ENCODE measurements around the gene GUCY2F.

The GUCY2F gene

GRCh38 chrX:109481986-109482385, at the start of gene GUCY2F:
Gene GUCY2F, minus strand, starts transcription at chrX:109482086. Its CDS starts 6,150 bp downstream, at chrX:109475936.
- no peak for DNase-seq (ENCODE audit: low read depth)
- no peak for TF ChIP-seq CTCF (IDR thresholded peaks at IDR 0.05; ENCODE audit: insufficient read depth, low read depth, low read length, missing control alignments)
- H3K4me3 ChIP-seq (ENCODE audit: low read length), result no peak within 1 kb of the TSS

- no peak overlapping the region for H3K4me3 ChIP-seq (ENCODE audit: low read length)
- TF ChIP-seq CTCF (IDR thresholded peaks at IDR 0.05; ENCODE audit: insufficient read depth, low read depth, low read length, missing control alignments), result no peak
These were observed 37.1 kb upstream of the GUCY2F start for GRCh38 chrX:109519001-109519400.

GRCh38 chrX:109511113-109511512, 29.2 kb upstream of the GUCY2F start:
- no peak for DNase-seq (ENCODE audit: low read depth)
- TF ChIP-seq CTCF (IDR thresholded peaks at IDR 0.05; ENCODE audit: insufficient read depth, low read depth, low read length, missing control alignments), result no peak
- H3K4me3 ChIP-seq (ENCODE audit: low read length), result no peak overlapping the region

More at GRCh38 chrX:109519001-109519400, 37.1 kb upstream of the GUCY2F start:
- no peak for DNase-seq (ENCODE audit: low read depth)

- no peak for TF ChIP-seq CTCF (IDR thresholded peaks at IDR 0.05; ENCODE audit: insufficient read depth, low read depth, low read length, missing control alignments)
- no peak for DNase-seq (ENCODE audit: low read depth)
- H3K4me3 ChIP-seq (ENCODE audit: low read length), result no peak overlapping the region
These were observed 27.0 kb upstream of the GUCY2F start for GRCh38 chrX:109508915-109509314.

GRCh38 chrX:109501176-109501575, 19.3 kb upstream of the GUCY2F start:
- TF ChIP-seq CTCF (IDR thresholded peaks at IDR 0.05; ENCODE audit: insufficient read depth, low read depth, low read length, missing control alignments), result no peak
- H3K4me3 ChIP-seq (ENCODE audit: low read length), result no peak overlapping the region
- DNase-seq (ENCODE audit: low read depth), result no peak

GRCh38 chrX:109498434-109498833, 16.5 kb upstream of the GUCY2F start:
- no peak for TF ChIP-seq CTCF (IDR thresholded peaks at IDR 0.05; ENCODE audit: insufficient read depth, low read depth, low read length, missing control alignments)
- no peak for DNase-seq (ENCODE audit: low read depth)
- H3K4me3 ChIP-seq (ENCODE audit: low read length), result no peak overlapping the region

GRCh38 chrX:109489174-109489573, 7.3 kb upstream of the GUCY2F start:
- no peak for TF ChIP-seq CTCF (IDR thresholded peaks at IDR 0.05; ENCODE audit: insufficient read depth, low read depth, low read length, missing control alignments)

More at GRCh38 chrX:109489174-109489573, 7.3 kb upstream of the GUCY2F start:
- H3K4me3 ChIP-seq (ENCODE audit: low read length), result no peak overlapping the region
- DNase-seq (ENCODE audit: low read depth), result no peak

Data from epithelial cell of esophagus (primary cell).